ENCODE data around the gene ST6GALNAC2.

Gene ST6GALNAC2

GRCh38 chr17:76543482-76543825 lies 42.2 kb downstream of the ST6GALNAC2 start:
- no peak for DNase-seq (ENCODE audit: low read depth)
- no peak for TF ChIP-seq CTCF (conservative IDR thresholded peaks at IDR 0.05; ENCODE audit: low read depth, low read length)

GRCh38 chr17:76542984-76543383 lies 42.7 kb downstream of the ST6GALNAC2 start:
- DNase-seq (ENCODE audit: low read depth): no peak
- no peak overlapping the region for H3K4me3 ChIP-seq (ENCODE audit: low read length)
- TF ChIP-seq CTCF (conservative IDR thresholded peaks at IDR 0.05; ENCODE audit: low read depth, low read length): no peak

More at GRCh38 chr17:76543482-76543825, 42.2 kb downstream of the ST6GALNAC2 start:
- no peak overlapping the region for H3K4me3 ChIP-seq (ENCODE audit: low read length)

GRCh38 chr17:76542566-76542971 lies 43.1 kb downstream of the ST6GALNAC2 start:
- no peak for TF ChIP-seq CTCF (conservative IDR thresholded peaks at IDR 0.05; ENCODE audit: low read depth, low read length)
- DNase-seq (ENCODE audit: low read depth): no peak
- H3K4me3 ChIP-seq (ENCODE audit: low read length): no peak overlapping the region

GRCh38 chr17:76541739-76542454 lies 43.8 kb downstream of the ST6GALNAC2 start:
- no peak overlapping the region for H3K4me3 ChIP-seq (ENCODE audit: low read length)
- no peak for TF ChIP-seq CTCF (conservative IDR thresholded peaks at IDR 0.05; ENCODE audit: low read depth, low read length)
- DNase-seq (ENCODE audit: low read depth): no peak

- peak overlapping the region; percentile 42 for H3K4me3 ChIP-seq (ENCODE audit: low read length)
- peak; percentile 81 for DNase-seq (ENCODE audit: low read depth)
- peak; percentile 25 for TF ChIP-seq CTCF (conservative IDR thresholded peaks at IDR 0.05; ENCODE audit: low read depth, low read length)
Observed at GRCh38 chr17:76540381-76541300, 45.0 kb downstream of the ST6GALNAC2 start.

GRCh38 chr17:76539631-76540271 lies 45.9 kb downstream of the ST6GALNAC2 start, which contains the start of gene PRCD:
PRCD (plus strand) TSS chr17:76540044; CDS start chr17:76540142, 98 bp downstream.
- no peak for TF ChIP-seq CTCF (conservative IDR thresholded peaks at IDR 0.05; ENCODE audit: low read depth, low read length)

More at GRCh38 chr17:76539631-76540271, 45.9 kb downstream of the ST6GALNAC2 start, which contains the start of gene PRCD:
- H3K4me3 ChIP-seq (ENCODE audit: low read length): peak within 1 kb of the TSS; percentile 42
- DNase-seq (ENCODE audit: low read depth): no peak

All from retinal pigment epithelial cell (primary cell).